NCI-H526 (cell line): Measurements from ENCODE around the gene ARHGDIA.

ENCODE experiments used
- DNase-seq, 2 experiments: peaks; one replicate each; lab custom pipeline; 2025; lab: John Stamatoyannopoulos, UW

ARHGDIA gene

DNA sequence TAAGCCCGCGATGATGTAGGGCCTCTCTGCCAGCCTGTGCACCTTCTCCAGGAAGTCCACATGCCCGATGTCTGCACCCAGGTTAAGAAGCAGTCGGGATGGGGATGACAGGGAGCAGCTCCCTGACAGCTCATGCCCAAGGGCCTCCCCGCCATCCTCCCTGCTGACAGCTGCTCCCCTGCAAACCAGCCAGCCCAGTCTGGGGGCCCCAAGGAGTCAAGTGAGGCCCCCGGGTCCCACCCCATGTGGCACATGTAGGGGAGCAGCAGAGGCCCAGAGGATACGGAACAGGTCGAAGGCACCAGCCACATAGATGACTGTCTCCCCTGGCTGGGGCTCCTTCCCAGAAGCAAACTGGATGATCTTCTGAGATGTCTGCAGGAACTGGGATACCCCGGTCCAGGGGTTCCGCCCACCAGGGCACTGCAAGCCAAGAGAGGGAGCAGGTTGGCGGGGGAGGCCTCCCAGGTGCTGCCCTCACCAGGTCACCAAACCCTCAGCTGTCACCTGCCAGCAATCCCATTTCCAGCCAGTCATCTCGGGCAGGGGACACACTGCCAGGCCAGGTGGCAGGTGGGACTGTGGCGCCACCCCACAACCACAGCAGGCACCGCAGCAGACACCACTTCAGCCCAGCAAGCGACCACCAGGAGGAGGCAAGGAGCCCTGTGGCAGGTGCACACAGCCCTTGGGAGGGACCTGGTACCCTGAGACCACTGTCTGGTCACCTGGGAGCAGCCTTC is 35.5 kb upstream of the ARHGDIA start:
- no peak for DNase-seq

DNA sequence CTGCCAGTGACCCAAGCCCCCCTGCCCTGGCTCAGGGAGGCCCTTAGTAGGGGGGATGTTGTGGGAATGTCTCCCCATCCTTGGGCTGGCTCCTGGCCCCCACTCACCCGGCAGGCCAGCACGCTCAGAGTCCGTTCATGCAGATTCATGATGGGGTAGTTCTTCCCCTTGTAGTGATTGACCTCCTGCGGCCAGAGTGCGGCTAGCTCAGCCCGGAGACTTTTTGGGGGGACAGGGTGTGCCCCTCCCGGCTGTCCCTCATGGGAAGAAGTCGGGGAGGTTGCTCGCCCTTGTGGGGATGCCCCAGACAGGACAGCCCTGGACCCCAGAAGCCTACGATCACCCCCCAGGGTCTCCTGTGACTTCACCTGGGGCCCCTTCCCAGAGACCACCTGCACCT is 34.9 kb upstream of the ARHGDIA start:
- no peak for DNase-seq

DNA sequence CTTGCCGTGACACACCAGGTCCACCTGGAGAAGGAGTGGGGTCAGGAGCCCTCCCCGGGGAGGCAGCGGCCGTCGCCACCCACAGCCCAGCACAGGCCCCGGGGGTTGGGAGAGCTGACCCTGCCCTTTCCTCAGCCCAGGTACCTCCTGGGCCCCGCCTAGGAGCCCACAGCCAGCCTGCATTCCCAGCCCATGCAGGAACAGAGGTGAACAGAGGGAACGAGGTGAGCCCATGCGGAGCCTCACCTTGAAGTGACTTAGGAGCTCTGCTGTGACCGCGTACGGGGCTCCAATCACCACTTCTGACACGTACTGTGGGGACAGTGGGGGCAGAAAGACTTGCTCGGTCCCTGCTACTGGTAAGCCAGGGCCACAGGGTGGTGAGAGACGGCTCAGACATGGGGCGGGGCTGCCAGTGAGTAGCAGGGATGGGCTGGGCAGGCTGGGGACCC is 34.3 kb upstream of the ARHGDIA start:
- no peak for DNase-seq

DNA sequence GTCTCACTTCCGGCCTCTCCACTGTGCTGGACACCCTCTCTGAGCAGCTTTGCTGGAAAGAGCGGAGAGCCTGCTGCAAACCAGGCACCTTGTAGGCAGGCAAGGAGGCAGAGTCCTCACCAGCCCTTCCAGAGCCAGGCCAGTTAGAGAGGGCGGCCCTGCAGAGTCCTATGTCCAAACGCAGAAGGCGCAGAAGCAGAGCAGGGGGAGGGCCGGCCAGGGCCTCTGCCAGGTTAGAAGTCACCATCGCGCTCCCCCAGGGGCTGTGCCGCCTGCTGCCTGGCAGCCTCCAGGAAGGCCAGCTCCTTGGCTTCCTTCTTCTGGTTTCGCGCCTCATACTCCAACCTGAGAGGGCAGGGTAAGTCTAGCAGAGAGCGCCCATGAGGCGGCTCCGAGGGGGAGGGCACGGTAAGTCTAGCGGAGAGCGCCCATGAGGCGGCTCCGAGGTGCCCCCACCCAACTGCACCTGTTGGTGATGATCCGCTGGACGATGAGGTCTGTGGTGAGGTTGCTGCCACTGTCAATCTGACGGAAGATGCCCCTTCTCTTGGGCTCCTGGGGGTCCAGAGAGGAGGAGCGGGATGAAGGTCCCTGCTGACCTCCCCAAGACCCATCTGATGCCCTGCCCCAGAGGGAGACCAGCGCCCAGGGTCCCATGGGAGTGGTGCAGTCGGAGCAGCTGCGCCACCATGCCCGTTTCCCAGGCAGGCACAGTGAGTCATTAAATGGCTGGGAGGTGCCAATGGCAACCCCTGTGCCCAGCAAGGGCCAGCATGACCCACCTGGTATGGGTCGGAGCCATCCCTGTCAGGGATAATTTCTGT is 33.7 kb upstream of the ARHGDIA start:
- no peak for DNase-seq

DNA sequence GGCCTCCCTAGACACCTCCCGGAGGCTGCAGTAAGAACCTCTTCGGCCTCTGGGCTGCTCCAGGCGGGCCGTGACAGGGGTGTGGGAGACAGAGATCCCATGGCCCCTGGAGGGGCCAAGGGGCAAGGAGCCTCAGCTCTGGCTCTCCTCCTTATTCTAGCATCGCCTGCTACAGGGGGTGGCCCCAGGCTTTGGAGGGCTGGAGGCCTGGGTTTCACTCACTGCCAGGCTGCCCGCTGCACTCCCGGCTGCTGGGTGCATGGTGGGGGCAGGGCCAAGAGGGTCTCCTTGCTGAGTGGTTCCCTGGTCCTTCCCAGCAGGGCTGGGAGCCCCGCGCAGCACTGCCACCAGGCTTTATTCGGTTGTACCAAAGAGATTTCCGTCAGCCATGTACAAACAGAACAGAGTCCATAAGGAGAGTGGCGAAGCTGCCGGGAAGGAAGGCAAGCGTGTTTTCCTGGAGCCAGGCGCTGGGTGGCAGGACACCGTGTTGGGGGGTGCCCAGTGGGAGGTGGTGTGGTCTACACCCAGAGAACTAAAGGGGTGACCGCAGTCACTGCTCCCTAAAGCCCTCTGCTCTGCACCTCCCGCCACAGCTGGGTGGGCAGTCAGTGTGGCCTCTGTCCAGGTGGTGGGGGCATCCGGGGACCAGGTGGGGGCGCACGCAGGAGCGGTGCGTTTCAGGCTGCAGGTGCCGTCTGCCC is 32.9 kb upstream of the ARHGDIA start:
- DNase-seq = no peak

DNA sequence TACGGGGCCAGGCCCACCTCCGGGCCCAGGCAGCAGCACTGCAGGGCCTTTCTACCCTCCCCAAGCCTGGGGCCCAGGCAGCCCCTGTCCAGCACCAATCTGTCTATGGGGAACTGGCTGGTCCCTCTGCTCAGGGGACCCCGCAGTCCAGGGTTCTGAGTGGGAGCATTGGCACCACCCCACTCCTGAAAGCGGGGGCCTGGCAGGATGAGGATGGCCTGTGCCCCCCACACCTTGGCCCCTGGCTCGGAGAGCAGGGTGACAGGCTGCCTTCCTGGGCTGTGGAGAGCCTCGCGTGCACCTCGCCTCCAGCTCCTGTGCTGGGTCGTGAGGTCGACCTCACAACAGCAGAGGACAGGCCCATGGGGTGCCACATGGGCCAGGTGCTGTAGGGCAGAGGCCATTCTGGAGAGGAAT is 32.3 kb upstream of the ARHGDIA start:
- DNase-seq = no peak

DNA sequence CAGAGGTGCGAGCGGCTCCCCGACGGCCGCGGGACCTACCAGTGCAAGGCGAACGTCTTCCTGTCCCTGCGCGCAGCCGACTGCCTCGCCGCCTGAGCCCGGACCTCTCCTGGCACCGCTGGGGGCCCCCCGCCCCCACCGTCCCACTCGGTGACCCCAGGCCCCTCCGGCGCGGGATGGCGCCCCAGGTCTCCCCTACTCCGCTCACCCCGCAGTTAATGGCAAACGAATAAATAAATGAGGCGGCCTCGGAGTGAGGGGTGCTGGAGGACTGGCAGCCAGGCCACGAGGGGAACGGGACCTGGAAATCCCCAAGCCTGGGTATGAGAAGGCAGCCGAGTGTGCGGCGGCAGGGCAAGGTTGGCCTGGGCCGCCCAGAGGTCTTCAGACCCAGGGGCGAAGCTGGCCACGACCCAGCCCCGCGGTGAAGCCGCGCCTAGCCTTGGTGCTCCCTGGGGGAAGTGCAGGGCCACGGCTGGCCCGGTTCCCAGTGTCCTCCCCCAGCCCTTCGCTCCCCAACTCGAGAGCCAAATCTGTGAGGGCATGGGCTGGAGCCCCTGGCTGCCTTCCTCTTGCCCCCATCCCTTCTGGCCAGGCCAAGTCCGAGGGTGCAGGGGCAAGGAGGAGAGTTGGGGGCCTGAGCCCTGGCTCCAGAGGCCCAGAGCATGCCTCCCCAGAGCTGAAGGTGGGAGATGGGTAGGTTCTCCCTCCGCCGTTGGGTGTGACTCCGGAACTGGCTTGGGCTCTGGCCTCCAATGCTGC is 31.7 kb upstream of the ARHGDIA start:
- DNase-seq = no peak

DNA sequence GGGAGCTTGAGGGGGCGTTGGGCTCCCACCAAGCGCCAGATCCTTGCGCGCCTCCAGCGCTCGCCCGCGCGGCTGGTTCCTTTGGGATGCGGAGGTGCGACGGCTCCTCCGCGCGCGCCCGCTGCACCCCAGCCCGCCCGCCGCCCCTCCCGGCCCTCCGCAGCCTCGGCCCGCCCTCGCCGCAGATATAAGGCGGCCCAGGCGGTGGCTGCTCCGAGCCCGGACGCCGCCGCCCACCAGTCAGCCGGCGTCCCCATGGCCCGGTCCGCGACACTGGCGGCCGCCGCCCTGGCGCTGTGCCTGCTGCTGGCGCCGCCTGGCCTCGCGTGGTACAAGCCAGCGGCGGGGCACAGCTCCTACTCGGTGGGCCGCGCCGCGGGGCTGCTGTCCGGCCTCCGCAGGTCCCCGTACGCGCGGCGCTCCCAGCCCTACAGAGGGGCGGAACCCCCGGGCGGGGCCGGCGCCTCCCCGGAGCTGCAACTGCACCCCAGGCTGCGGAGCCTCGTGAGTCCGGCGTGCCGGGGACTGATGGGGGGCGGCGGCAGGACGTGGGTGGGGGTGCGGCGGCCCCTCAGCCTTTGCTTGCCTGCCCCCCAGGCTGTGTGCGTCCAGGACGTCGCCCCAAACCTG is 31.0 kb upstream of the ARHGDIA start, which contains the start of gene NPB:
NPB (plus strand) TSS at position 216 of the 630 bp plus-strand sequence; CDS start at position 256, 40 bp downstream.
- DNase-seq = peak in 1 of 2 experiments; percentile 63

DNA sequence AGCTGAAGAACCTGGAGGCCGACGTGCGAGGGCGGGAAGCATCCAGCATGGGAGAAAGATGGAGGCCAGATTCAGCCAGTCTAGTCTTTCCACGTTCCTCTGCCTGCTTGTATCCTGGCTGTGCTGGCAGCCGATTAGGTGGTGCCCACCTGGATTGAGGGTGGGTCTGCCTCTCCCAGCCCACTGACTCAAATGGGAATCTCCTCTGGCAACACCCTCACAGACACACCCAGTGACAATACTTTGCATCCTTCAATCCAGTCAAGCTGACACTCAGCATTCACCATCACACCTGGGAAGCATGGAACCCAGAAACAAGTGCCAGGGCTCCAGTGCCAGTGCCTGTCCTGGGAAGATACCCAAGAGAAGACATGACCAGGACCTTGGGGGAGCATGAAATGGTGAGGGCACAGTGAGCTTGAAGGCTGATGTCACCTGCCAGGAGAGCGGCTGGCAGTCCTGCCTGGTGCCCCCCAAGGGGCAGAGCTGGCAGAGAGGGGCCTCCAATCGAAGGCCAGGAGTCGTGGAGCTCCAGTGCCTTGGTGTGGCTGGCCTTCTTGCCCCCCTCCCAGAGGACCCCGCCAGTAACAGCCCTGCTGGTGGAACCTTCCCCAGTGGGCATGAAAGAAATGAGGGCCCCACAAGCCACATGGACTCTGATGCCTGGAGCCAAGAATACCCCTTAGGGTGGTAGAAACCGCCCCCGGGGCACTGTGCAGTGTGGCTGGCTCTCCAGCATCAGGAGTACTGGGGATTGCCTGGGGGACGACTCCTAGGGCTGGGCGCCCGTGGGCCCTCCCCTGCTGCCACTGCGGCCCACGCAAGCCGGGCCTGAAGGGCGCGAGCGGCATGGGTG is 30.3 kb upstream of the ARHGDIA start:
- DNase-seq = no peak

DNA sequence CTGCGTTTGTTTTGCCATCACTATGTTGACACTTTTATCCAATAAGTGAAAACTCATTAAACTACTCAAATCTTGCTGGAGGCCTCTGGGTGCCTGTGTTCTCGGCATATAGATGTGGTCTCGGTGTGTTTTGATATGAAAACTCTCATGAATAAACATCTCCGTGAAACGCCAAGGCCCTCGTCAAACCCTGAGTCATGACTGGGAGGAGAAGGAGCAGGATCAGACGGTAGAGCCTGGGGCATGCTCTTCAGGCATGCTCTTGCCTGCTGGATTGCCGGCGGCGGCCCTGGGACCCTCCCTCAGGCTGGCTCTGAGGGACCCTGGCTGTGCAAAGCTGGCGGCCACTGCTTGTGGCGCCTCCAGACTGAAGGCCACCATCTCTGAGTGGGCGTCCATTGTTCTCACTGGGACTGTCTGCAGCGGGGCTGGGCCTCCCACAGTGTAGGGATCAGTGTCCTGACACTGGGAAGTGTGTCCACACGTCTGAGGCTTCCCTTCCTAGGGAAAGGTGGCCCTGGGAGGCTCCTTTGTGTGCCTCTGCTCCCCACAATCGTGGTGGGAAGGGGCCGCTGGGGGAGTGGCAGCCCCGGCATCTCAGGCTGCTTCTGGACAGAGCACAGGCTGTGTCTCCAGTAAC is 29.2 kb upstream of the ARHGDIA start:
- DNase-seq = no peak

DNA sequence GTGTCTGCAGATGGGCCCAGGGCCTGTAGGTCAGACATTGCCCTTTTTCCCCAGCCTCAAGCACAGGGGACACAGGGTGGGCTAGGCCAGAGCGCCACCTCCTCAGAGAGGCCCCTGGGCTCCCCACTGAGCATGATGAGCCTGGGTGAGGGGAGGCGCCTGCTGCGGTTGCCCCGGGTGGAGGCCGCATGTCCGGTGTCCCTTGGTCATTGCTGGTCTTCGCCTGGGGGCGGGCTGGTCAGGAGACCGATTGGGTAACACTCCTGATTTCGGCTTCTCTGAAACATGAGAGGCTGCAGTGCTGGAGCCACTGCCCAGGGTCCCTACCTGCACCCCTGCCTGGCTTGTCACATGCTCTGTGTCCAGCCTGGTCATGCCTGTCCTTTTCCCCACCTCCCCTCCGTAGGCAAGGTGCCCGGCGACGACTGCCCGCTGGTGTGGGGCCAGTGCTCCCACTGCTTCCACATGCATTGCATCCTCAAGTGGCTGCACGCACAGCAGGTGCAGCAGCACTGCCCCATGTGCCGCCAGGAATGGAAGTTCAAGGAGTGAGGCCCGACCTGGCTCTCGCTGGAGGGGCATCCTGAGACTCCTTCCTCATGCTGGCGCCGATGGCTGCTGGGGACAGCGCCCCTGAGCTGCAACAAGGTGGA is 28.5 kb upstream of the ARHGDIA start:
- DNase-seq = no peak

DNA sequence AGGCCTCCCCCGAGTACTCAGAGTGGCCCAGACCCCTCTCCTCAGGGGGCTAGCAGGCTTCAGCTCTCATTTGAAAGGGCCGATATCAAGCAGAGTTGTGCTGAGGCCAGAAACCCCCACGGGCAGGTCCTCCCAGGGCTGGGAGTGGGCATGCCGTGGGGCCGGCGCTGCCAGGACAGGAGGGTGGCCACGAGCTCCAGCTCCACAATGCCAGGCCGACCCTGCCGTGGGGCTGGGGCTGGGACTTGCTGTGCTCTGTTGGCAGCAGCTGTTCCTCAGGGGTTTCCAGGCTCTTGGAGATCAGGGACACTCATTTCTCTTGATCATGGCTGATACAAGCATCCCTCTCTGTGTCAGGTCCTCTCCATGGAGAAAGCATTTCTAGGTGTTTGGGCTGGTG is 27.7 kb upstream of the ARHGDIA start:
- no peak for DNase-seq

DNA sequence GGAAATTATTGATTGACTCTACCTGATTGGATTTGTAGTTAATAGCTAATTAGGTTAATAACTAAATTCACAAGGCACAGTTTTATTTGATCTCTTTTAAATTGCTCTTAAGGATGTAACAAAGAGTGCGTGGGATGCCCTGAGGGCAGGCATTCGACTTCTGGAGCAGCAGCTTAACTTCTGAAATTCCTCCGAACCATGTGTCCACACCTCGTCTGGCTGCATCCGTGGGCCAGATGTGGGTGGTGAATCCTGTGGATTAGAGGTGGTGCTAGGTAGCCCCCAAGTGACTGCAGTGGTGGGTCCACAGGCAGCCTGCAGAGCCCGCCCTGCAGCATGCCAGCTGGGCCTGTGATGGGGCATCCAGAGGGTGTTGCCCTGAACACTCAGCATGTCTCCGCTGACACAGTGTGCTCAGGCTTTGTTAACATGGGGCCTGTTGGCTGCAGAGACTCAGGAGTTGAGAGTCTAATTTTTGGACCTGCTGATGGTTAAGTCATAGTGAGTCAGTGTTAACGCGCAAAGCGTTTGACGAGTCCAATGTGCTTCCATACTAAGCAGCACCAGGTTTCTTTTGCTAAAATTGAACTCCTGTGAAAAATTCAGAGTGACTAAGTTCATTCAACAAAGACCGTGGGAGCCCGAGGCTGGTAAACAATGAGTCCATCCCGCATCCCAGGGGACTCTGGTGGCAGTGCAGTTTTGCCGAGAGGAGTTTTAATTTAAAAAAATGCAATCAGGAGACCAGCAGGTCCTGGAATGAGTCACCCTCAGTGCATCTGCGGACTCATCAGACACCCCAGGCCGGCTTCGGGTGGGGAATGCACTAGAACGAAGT is 27.1 kb upstream of the ARHGDIA start:
- no peak for DNase-seq

DNA sequence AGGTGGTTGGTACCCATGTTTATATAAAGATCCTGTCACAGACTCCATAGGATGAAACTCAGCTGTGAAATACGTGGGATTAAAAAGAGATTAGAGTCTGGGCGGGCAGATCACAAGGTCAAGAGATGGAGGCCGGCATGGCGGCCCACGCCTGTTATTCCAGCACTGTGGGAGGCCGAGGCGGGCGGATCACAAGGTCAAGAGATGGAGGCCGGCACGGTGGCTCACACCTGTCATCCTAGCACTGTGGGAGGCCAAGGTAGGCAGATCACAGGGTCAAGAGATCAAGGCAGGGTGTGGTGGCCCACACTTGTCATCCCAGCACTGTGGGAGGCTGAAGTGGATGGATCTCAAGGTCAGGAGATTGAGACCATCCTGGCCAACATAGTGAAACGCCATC is 24.3 kb upstream of the ARHGDIA start:
- no peak for DNase-seq

DNA sequence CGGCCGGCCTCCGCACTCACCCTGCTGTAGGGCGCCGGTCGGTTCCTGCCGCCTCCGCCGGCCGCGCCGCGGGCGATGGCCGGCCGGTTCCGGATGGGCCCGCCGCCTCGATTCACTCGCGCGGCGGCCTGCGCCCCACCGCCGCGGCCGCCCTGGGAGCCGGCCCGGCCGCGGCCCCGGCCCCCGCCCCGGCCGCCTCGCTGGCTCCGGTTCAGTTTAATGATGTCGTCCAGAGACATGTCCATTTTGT is 20.1 kb upstream of the ARHGDIA start:
- DNase-seq = no peak

DNA sequence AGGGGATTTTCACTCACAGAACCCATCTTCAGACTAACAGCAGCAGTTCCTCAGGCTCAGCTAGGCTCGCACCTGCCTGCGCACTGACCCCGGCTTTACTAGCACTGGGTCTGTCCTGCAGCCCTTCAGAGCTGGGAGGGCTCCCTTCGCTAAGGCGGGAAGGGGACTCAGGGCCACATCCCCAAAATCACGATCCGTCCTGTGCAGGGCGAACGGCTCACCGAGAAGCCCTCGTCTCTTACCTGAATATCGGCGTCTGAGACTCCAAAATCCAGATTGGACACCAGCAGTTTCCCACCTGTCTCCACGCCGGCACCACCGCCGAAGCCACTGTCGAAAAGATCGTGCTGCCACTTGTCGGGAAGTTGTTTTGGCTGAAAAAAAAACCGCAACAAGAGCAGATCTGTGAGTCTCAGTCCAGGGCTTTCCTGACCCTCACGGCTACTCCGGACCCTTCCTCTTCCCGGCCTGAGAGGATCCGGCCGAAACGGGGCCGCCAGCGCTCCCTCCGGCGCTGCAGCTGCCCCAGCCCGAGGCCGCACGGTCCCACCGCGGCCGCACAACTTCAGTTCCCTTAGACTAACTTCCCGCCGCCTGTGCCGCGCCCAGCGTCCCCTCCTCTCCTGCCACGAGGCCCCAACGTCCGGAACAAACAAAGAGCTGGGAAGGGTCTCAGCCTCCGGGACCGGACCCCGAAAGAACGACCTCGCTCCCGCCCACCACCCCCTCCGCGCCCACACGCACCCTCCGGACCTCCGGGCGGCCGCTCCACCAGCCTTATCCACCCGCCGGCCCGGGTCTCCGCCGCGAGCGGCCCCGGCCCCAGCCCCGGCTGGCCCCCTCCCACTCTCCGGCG is 19.5 kb upstream of the ARHGDIA start:
- DNase-seq = peak in 1 of 2 experiments; percentile 26

DNA sequence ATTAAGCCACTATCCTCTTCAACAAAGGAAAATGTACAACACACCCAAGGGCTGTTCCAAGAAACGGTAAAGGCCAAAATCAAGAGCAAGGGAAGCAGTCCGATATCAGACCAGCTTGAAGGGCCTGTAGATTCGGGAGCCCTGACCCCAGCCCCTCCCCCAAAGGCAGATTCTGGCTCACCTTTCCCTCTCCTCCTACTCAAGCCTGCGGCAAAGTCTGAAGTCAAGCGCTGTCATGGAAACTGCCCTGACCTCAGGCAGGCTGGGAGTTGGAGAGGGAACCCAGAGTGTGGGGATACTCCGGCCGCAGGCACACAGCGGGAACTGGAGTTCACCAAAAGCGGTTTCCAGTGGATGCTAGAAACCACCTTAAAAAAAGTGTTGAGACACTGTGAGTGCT is 18.5 kb upstream of the ARHGDIA start:
- no peak for DNase-seq
